ENCODE data around the gene IGFBPL1.

Gene IGFBPL1

GRCh38 chr9:38357350-38358114 is 66.7 kb downstream of the IGFBPL1 start:
- H3K79me2 ChIP-seq (ENCODE audit: insufficient read depth, low read length) = no peaks in the 10 kb centered on the region
- no peak overlapping the region for H3K4me3 ChIP-seq (ENCODE audit: low read depth in 1 of 2, low read length in 2 of 2)
- H3K36me3 ChIP-seq (ENCODE audit: insufficient read depth, low read length) = no peaks in the 10 kb centered on the region
- DNase-seq = no peak
- ATAC-seq (ENCODE audit: insufficient read depth, low read depth) = no peak
- no peak overlapping the region for H2AFZ ChIP-seq (ENCODE audit: low read depth, low read length)
- no peaks in the 10 kb centered on the region for H3K27me3 ChIP-seq (ENCODE audit: insufficient read depth, low read length, poor library complexity)
- no peak for TF ChIP-seq CTCF (IDR thresholded peaks at IDR 0.05; ENCODE audit: borderline replicate concordance, extremely low read depth, low read length, poor library complexity, severe bottlenecking)
- no peak for TF ChIP-seq EZH2 (IDR thresholded peaks at IDR 0.05; ENCODE audit: borderline replicate concordance, low read depth, low read length, severe bottlenecking)
- no peaks in the 10 kb centered on the region for H3K4me1 ChIP-seq (ENCODE audit: insufficient read depth, low read length)
- H3K4me2 ChIP-seq (ENCODE audit: insufficient read depth, low read length) = no peak overlapping the region
- H3K27ac ChIP-seq (ENCODE audit: low read length) = no peak overlapping the region
- H3K9me3 ChIP-seq (ENCODE audit: insufficient read depth, low read length, severe bottlenecking) = no peaks in the 10 kb centered on the region
- H3K9ac ChIP-seq (ENCODE audit: low read depth, low read length) = no peak overlapping the region
- no peaks in the 10 kb centered on the region for H4K20me1 ChIP-seq (ENCODE audit: insufficient read depth, low read length)

- Histone ChIP-seq H4K20me1 (ENCODE audit: insufficient read depth, low read length) (no peaks in the 10 kb centered on the region), H3K27ac (ENCODE audit: low read length) (no peak overlapping the region), H3K36me3 (ENCODE audit: insufficient read depth, low read length) (no peaks in the 10 kb centered on the region), H3K27me3 (ENCODE audit: insufficient read depth, low read length, poor library complexity) (no peaks in the 10 kb centered on the region), H2AFZ (ENCODE audit: low read depth, low read length) (no peak overlapping the region), H3K79me2 (ENCODE audit: insufficient read depth, low read length) (no peaks in the 10 kb centered on the region), H3K9me3 (ENCODE audit: insufficient read depth, low read length, severe bottlenecking) (no peaks in the 10 kb centered on the region), H3K4me3 (ENCODE audit: low read depth in 1 of 2, low read length in 2 of 2) (no peak overlapping the region), H3K4me2 (ENCODE audit: insufficient read depth, low read length) (no peak overlapping the region), H3K4me1 (ENCODE audit: insufficient read depth, low read length) (no peaks in the 10 kb centered on the region), H3K9ac (ENCODE audit: low read depth, low read length) (no peak overlapping the region)
- ATAC-seq (ENCODE audit: insufficient read depth, low read depth) (no peak), DNase-seq (no peak)
- no peak for TF ChIP-seq CTCF (IDR thresholded peaks at IDR 0.05; ENCODE audit: borderline replicate concordance, extremely low read depth, low read length, poor library complexity, severe bottlenecking)
- TF ChIP-seq EZH2 (IDR thresholded peaks at IDR 0.05; ENCODE audit: borderline replicate concordance, low read depth, low read length, severe bottlenecking) = no peak
These were observed 67.4 kb downstream of the IGFBPL1 start for GRCh38 chr9:38356851-38357250.
